ENCODE results near the gene AGAP3. TPM values are rescaled to one million over a fixed set of nuclear protein-coding genes. Genes with fewer than 3 reads are reported as not detected.

The AGAP3 gene
- total RNA-seq, 2 donors from 2014 or later, result 29.8 to 42.1 TPM

DNA sequence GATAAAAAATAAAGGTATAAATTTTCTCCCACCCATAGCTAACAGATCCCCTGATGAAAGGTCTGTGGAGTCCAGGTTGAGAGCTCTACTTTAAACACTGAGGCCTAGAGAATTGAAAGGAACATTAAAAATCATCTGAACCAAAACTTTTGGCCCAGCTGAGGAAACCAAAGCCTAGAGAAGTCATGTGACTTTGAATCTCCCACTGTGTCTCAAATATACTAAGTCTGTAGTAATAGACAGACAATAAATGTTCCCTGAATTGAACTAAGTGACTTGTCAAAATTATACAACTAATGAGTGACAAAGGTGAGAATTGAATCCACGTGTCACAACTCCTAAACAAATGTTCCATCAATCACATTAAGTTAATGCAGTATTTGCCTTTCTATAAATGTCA is 75.5 kb downstream of the AGAP3 start:
- Histone ChIP-seq H3K27ac (no peak overlapping the region), H3K4me1 (peaks cover 0 to 3% of the 10 kb centered on the region in 2 donors), H3K9me3 (no peaks in the 10 kb centered on the region), H3K4me3 (no peak overlapping the region), H3K36me3 (no peaks in the 10 kb centered on the region), H3K27me3 (peaks cover 0 to 3% of the 10 kb centered on the region in 2 donors)
- DNase-seq (ENCODE audit: low spot score), result no peak
- TF ChIP-seq, protein P1, sequence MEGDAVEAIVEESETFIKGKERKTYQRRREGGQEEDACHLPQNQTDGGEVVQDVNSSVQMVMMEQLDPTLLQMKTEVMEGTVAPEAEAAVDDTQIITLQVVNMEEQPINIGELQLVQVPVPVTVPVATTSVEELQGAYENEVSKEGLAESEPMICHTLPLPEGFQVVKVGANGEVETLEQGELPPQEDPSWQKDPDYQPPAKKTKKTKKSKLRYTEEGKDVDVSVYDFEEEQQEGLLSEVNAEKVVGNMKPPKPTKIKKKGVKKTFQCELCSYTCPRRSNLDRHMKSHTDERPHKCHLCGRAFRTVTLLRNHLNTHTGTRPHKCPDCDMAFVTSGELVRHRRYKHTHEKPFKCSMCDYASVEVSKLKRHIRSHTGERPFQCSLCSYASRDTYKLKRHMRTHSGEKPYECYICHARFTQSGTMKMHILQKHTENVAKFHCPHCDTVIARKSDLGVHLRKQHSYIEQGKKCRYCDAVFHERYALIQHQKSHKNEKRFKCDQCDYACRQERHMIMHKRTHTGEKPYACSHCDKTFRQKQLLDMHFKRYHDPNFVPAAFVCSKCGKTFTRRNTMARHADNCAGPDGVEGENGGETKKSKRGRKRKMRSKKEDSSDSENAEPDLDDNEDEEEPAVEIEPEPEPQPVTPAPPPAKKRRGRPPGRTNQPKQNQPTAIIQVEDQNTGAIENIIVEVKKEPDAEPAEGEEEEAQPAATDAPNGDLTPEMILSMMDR (IDR thresholded peaks at IDR 0.05), result no peak

DNA sequence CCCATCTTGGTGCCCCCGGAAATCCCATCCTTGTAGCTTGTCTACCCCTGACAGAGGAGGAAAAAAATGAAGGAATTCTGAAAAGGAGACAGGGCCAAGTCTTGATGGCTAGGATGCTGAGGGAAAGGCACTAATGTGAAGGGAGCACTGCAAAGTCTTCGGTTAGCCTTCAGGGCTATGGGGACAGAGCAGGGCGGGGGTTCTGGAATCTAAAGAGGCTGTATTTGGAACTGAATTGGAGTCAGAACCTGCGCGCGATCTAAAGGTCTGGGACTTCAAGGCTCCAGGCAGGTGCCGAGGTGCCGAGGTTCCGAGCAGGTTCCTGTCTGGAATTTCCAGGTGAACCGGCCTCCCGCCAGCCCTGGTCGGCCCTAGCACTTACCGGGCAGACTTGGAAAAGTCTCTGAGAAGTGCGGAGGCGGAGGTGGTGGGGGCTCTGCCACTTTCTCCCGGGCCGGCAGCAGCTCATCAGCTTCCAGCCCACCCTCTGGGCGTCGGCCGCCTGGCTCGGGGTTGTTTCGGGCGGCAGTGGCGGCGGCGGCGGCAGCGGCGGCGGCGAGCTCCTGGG is 80.4 kb downstream of the AGAP3 start:
- Histone ChIP-seq H3K4me1 (peaks cover 0 to 17% of the 10 kb centered on the region in 2 donors), H3K4me3 (peak overlapping the region; percentile 36 to 59), H3K9me3 (no peaks in the 10 kb centered on the region), H3K27me3 (peaks cover 0 to 3% of the 10 kb centered on the region in 2 donors), H3K36me3 (no peaks in the 10 kb centered on the region), H3K27ac (no peak overlapping the region)
- no peak for DNase-seq (ENCODE audit: low spot score)
- TF ChIP-seq, protein P1 (IDR thresholded peaks at IDR 0.05), result no peak

DNA sequence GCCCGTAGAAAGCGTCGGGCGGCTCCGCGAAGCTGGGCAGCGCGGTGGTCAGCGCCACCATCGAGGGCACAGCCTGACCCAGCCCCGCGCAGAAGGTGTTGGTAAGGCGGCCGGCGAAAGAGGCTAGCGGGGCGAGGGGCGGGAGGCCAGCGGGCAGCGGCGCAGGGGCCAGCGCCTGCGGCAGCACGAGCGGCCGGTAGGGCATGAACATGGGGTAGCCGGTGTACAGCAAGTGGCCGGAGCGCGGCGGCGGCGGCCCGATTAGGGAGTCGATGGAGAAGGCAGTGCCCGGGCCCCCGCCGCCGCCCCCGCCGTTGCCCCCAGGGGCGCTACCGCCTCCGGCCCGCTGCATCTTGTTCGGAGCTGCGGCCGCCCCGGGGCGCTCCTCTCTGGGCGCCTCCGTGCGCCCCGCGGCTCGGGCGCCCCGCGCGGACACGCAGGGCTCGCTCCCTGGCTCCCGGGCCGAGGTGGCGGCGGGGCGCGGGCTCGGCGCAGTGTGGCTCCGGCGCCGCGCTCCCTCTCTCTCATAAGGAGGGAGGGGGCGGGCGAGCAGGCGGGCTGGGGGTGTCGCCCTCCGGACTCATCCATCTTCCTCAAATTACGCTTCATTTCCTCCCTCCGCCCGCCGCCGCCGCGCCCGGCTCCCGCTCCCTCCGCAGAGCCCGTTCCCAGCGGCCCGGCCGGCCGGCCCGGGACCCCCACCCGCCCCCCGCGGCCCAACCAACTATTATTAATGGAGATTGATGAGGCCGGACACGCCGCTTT is 81.1 kb downstream of the AGAP3 start, which contains the start of gene GBX1:
TSS of gene GBX1 (minus strand) at position 498 of the 765 bp plus-strand sequence. CDS start at position 352, 146 bp downstream.
- Histone ChIP-seq H3K27me3 (peaks cover 0 to 3% of the 10 kb centered on the region in 2 donors), H3K27ac (no peak within 1 kb of the TSS), H3K4me1 (peaks cover 0 to 17% of the 10 kb centered on the region in 2 donors), H3K36me3 (no peaks in the 10 kb centered on the region), H3K4me3 (peak within 1 kb of the TSS; percentile 36 to 59), H3K9me3 (no peaks in the 10 kb centered on the region)
- TF ChIP-seq, protein P1 (IDR thresholded peaks at IDR 0.05), result peak in 1 of 2 donors; percentile 25
- DNase-seq (ENCODE audit: low spot score), result no peak

DNA sequence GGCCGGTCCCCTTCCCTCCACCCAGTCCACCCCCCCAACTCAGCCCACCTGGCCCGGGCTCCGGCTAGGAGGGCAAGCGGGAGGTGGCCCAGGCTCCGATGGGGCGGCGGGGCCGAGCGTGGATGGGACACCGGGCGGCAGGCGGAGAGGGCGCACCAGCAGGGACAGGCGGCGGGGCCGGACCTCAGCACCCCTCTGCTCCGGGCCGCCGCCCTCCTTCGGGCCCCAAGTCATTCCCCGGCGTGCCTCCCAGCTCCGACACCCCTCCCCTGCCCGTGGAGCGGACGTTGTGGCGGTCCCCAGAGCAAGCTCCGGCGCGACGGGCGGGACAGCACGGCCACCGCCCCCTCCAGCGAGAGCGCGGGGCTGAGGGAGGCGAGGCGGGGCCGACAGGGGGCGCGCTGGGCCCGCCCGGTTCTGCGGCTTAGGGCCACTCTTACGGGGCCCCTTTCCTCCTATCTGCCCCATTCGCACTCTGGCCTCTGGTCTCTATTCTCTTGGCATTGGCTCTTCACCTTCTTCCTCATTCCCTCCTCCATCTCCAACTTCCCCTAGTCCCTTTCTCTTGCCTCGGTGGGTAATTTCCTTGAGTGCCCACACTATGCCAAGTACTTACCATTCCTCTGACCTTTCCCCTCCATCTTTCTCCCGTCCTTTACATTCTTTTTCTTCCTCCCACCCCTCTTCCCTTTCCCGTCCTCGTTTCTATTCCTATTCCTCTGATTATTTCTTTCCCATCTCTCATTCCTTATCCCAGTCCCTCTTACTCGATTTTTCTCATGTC is 81.9 kb downstream of the AGAP3 start:
- H3K36me3 ChIP-seq, result no peaks in the 10 kb centered on the region
- H3K4me1 ChIP-seq, result peaks cover 0 to 17% of the 10 kb centered on the region in 2 donors
- TF ChIP-seq, protein P1 (IDR thresholded peaks at IDR 0.05), result peak; percentile 46 to 82
- no peak overlapping the region for H3K27ac ChIP-seq
- H3K9me3 ChIP-seq, result no peaks in the 10 kb centered on the region
- no peak for DNase-seq (ENCODE audit: low spot score)
- H3K4me3 ChIP-seq, result peak overlapping the region; percentile 36 to 59
- peaks cover 0 to 3% of the 10 kb centered on the region in 2 donors for H3K27me3 ChIP-seq

DNA sequence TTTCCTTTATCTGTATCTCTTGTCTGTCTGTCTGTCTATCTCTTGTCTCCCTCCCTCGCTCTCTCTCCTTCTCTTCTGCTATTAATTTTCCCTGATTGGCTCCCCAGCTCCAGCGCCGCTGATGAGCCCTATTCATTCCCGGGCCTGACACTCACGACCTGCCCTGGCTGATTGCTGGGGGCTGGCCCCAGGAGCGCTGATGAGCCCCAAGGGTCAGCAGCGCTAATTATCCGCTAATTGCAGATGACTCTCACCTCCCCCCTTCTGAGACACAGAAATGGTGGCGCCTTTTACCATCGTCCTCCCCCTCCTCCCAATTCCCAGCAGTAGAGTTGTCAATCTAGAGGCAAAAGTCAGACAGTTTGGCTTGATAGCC is 82.5 kb downstream of the AGAP3 start:
- TF ChIP-seq, protein P1 (IDR thresholded peaks at IDR 0.05), result no peak
- Histone ChIP-seq H3K36me3 (no peaks in the 10 kb centered on the region), H3K4me3 (no peak overlapping the region), H3K4me1 (peaks cover 0 to 17% of the 10 kb centered on the region in 2 donors), H3K27me3 (peaks cover 0 to 3% of the 10 kb centered on the region in 2 donors), H3K9me3 (no peaks in the 10 kb centered on the region), H3K27ac (no peak overlapping the region)
- no peak for DNase-seq (ENCODE audit: low spot score)

Data from right atrium auricular region (tissue), 2 donors.